Stimulated activated CD8-positive, alpha-beta memory T cell treated with anti-CD3 and anti-CD28 coated beads, Interleukin-4, amount 100 ng/mL, for 1 hour (primary cell): Measurements from ENCODE around the gene RAB40C.
"Not testable (repeated sequence)": the region's sequence is repeated elsewhere in the genome, so short reads cannot be mapped to it uniquely, and the experiment has no call there.

Source experiments
- DNase-seq, 2 donors: peaks; one replicate each; pipeline ENCODE4 v3.0.0-alpha.2; 2020; ENCODE audit warnings: low read depth in 2 of 2, low spot score in 1 of 2

The RAB40C gene

GRCh38 chr16:588889-589657, 793 bp upstream of the RAB40C start:
- DNase-seq, result peak; percentile 96 to 98

DNA sequence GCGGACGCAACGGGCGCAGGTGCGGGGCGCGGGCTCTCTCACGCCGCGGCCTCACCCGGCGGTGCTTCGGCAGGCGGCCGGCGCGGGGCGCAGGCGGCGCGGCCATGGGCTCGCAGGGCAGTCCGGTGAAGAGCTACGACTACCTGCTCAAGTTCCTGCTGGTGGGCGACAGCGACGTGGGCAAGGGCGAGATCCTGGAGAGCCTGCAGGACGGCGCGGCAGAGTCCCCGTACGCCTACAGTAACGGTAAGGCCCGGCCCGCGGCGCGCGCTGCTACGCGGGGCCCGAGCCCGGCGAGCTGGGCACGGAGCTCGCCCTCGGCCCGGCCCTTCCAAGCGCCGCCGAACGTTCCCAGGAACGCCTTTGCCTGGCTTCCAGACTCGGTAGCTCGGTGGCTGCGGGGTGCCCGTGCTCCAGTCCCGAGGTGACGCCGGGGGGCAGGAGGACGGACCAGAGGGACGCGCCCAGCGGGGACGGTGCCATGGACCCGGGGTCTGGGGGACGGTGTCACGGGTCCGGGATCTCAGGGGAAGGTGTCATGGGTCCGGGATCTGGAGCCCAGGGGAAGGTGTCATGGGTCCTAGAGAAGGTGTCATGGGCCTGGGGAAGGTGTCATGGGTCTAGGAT, 435 bp downstream of the RAB40C start:
- DNase-seq, result no peak

- DNase-seq, result no peak
Measured at GRCh38 chr16:590815-591200, 942 bp downstream of the RAB40C start.

DNA sequence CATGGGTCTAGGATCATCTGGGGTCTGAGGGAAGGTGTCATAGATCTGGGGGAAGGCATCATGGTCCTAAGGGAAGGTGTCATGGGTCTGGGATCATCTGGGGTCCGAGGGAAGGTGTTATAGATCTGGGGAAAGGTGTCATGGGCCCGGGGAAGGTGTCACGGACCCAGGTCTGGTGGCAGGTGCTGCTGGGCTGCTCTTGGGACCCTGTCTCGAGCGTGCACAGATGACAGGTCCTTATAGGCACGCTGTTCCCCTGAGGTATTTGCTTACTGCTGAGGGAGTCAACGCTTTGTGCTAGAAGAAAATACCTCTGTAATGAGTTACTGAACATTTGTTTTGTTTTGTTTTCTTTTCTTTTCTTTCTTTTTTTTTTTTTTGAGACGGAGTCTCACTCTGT, 1.4 kb downstream of the RAB40C start:
- DNase-seq, result no peak

GRCh38 chr16:591892-592517, 2.1 kb downstream of the RAB40C start:
- no peak for DNase-seq

DNA sequence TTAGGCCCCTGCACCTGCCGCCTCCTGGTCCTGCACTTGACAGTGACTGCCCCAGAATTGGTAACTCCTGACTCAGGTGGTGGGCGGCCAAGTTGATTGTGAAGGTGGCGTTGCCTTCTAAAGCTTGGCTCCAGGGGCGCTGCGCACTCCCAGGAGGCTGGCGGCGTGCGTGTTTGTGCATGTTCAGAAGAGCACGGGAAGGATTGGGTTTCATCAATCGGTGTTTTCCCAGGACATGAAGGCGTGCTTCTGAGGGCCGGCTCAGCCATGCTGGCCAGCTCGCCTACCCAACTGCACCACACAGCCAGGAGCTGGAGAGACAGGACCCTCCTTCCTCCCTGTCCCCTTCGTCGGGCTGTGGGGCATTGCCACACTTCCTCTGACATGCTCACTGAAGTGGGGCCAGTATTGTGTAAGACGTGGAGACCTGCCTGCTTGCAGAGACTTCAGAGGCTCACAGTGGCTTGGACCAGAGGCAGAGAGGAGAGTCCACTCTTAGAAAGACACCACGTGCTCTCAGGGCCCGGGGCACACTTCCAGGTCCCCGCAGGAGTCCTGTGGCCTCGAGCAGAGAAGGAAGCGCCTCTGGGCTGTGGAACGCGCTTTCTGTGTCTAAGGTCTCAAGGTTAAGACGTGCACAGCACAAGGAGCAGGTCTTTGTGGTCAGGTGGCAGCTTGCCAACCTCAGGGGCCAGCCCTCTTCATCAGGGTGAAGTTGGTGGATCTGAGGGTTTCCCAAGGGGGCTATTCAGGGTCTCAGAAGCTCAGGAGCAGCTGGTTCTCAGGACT, 2.8 kb downstream of the RAB40C start:
- no peak for DNase-seq

GRCh38 chr16:593406-593805, 3.5 kb downstream of the RAB40C start:
- no peak for DNase-seq

DNA sequence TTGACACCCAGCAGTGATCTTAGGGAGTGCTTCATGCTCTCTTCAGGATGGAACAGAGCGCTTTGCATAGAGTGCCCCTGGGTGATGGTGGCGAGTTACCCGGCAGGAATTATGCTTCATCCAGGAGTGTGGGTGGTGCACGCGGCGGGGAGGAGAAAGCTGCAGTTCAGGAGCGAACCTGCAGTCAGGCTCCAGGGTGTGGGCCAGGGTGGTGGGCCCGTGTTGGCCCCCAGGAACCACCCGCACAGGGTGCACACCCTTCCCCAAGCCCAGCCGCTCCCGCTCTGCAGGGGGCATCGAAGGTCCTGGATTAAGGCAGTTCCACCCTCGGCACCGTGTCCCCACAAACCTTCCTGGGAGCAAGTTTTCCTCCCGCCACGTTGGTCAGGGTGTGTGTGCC, 3.9 kb downstream of the RAB40C start:
- no peak for DNase-seq

DNA sequence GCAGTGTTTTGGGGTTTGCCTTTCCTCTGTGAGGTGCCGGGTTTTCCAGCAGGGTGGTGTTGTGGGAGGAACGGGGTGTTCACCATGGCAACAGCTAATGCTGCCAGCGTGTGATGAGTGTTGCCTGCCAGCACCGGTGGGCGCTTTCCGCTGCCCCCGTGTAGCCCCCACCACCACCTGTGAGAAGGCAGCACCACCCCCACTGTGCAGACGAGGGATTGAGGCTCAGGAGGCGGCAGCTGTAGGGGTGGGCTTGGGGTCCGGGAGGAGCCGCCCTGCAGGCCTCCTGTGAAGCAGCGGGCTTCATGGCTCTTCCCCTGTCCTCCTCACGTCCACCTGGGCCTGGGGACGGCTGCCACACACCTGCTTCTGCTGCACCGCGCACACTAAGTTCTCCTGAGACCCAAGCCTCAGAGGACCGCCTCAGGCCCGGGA, 5.2 kb downstream of the RAB40C start:
- no peak for DNase-seq

DNA sequence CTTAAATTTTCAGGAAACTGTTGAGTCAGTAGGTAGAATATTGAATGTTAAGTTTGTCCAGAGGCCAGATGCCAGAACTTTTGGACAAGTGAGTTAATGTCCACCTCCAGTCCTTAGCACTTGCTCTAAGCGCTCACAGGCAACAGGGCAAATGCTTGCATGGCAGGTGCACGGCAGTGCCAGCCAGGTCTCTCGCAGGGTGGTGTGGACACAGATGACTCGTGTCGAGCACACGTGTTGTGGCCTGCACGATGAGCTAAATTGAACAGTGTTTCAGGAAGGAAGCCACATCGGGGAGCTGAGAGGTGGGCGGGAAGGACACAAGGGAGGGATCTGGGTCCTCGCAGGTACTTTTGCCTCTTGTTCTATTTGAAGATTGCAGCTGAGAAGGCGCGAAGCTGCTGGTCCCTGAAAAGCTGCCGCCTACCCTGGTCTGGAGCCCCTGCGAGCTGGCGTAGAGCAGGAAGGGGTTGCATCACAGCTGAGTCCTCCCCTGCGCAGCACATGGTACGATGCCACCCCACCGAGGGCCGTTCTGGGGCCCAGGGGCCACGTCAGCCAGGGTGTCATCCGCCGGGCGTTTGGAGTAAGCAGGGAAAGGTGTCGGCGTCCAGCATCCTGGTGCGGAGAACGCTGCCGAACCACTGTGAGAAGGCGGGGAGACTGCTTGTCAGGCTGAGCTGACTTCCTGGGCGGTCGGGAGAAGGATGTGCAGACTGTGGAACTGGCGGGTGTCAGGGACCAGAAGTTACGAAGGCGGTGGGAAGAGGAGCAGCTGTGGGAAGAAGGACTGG, 6.3 kb downstream of the RAB40C start:
- no peak for DNase-seq

DNA sequence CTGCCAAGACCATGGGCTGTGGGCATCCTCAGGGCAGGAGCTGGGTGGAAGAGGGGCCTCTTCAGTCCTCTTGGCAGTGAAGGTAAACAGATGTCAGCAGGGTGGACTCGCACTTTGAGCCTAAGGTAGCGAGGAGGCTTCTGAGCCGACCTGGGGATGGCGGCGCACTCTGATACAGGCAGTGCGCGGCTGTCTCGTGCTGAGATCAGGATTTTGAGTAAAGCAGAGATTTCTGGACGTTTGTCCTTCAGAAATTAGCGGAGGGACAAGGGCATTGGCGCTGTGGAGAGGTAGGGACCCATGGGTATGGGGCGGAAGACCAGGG, 6.8 kb downstream of the RAB40C start:
- no peak for DNase-seq

- not testable (repeated sequence) for DNase-seq
Measured at GRCh38 chr16:597655-598054, 7.8 kb downstream of the RAB40C start.

DNA sequence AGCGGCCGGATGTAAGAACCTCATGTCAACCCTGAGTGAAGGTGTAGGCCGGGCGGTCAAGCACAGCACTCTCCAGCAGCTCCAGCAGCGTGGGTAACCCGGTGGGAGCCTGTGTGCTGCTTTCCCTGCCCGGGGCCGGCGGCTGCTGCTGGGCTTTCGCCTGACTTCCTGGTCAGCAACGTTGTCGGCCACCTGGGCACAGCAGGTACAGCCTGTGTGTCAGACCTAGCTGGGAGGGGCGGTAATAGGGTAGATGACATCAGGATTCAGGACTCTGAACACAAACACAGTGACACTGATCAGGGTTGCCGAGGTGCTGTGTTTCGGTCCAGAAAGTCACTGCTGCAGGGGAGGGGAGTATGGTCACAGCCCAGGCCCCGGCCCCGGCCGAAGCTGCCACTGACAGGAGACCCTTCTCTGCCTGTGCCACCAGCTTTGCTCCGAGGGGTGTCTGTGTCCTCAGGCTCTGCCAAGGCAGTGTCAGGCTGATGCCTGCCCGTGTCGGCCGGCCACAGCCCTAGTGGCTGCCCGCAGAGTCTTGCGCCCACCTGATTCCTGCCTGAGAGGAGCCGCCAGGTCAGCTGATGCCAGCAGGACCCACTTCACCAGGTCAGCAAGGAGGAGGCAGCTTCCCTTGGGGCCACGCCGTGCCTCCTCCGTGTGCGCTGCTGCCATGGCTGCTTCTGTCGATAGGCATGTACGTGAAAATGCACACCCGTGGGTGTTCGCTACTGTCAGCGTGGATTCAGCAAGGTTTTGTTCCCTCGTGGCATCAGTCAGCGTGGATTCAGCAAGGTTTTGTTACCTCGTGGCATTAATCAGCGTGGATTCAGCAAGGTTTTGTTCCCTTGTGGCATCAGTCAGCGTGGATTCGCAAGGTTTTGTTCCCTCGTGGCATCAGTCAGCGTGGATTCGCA, 9.2 kb downstream of the RAB40C start:
- no peak for DNase-seq

- DNase-seq, result no peak
Measured at GRCh38 chr16:600781-601180, 10.9 kb downstream of the RAB40C start.

DNA sequence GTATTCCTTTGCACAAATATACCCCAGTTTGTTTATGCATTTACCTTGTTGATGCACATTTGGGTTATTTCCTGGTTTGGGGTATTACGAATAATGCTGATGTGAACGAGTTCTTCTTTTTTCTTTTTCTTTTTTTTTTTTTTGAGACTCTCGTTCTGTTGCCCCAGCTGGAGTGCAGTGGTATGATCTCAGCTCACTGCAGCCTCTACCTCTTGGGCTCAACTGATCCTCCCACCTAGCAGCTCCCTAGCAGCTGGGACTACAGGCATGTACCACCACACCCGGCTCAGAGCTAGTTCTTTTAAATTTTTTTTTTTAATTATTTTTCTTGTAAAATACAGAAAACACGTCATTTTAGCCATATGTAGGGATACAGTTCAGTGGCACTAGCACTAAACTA, 14.1 kb downstream of the RAB40C start:
- DNase-seq, result no peak

DNA sequence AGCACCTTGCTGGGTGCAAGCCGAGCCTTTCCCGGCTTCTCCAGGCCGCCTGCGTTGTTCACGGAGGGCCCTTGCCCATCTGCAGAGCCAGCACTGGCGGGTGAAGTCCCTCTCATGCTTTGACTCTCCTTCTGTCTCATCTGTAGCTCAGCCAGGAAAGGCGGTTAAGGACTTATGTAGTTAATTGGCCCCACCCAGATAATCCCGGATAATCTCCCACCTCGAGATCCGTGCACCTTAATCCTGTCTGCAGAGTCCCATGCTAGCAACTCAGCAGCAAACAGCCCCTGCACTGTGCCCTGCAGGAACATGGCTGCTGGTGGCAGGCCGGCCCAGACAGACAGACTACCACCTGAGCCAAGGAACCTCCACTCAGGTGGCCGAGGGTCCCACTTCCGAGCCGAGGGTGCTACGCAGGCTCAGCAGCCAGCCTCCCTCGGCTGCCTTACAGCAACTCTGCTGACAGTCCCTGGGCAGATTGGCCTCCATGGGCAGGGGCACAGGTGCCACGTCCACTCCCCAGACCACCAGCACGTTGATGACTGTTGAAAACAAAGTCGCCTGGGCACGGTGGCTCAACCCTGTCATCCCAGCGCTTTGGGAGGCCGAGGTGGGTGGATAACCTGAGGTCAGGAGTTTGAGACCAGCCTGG, 16.9 kb downstream of the RAB40C start:
- DNase-seq, result no peak

GRCh38 chr16:608019-608418, 18.2 kb downstream of the RAB40C start:
- DNase-seq, result no peak

DNA sequence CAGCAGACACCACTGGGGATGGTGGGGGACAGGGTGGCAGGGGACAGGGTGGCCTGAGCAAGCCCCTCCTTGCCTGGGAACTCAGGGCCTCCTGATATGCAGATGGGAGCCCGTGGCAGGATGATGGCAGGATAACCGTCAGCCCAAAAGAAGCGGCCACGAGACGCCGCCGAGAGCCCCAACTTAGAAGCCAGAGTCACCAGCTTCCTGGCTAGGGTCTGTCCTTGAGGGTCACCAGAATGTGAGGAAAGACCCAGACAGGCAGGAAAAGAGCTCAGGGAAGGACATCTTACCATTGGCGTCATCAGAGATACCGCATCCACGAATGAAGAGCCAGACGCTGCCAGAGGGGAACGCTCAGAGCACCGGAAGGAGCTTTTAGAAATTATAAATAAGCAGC, 19.4 kb downstream of the RAB40C start:
- no peak for DNase-seq

- DNase-seq, result no peak
Measured at GRCh38 chr16:609984-610383, 20.1 kb downstream of the RAB40C start.
